GM19043 (cell line): ENCODE results near the gene TAB2.
"Not testable (repeated sequence)": the region's sequence is repeated elsewhere in the genome, so short reads cannot be mapped to it uniquely, and the experiment has no call there.

Experiments used
- ATAC-seq: cut with Tn5 transposase; IDR thresholded peaks from one replicate; pipeline ENCODE4 v1.9.1; 2021; ENCODE audit warnings: low read depth; ENCODE audit not compliant: unreplicated experiment

Gene TAB2

DNA sequence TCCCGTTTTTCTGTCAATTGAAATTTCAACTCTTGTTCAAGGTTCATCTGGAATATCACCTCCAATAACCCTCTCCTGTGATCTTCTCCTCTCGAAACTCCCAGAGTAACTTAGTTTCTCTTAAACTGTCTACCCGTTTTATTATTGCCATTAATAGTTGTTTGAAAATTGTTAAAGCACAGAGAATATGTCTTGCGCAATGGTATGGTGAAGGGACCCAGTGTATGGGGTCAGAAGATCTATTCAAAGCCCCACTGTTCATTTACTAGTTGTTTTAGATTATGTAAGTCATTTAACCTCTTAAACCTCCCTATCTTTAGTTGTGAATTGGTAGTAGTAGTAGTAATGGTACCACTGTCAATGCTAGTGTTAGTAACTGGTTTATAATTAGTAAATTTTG is 6.2 kb upstream of the TAB2 start:
- no peak for ATAC-seq

DNA sequence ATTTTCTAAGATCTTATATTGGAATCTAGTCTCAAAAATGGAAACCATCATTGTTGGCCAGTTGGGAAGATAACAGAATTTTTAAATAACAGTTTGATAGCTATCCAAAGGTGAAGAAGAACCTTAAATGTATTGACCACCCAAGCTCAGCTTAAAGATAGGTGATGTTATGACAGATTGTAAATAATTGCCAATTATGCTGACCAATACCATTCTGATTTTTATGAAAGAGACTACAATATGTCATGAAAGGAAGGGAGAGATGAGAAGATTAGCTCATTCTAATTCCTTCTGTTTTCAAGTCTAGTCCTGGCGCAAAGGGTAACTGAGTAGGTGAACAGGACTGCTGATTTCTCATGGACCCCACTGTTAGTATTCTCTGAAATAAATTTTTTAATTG is 5.7 kb upstream of the TAB2 start:
- ATAC-seq: no peak

DNA sequence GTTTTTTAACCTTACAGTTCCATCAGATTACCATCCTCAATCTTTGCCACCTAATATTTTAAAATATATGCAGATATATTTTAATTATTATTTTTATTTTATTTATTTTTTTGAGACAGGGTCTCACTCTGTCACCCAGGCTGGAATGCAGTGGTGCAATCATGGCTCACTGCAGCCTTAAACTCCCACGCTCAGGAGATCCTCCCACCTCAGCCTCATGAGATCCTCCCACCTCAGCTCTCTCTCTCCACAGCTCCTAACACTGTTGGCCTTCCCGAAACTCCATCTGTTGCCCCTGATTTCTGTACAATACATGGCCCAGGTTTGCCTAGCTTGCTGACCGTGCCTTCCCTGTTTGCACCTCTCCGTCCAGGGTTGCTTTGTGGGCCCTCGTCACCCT is 4.4 kb upstream of the TAB2 start:
- ATAC-seq: no peak

DNA sequence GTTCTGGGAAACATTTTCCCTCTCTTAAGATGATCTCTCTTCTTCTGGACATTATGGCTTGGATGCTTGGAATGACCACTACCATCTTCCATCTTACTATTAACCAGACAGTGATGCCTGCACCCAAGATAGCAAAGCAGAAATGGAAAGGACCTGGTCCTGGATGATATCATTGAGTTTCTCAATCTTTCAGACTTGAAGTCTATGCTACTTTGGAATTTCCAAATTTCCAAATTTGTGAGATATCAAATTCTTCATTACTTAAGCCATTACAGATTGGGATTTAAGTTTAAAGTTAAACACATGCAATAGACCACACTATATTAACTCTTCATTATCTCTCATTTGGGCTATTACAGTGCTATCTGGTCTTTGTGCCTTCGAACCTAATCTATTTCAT is 3.7 kb upstream of the TAB2 start:
- ATAC-seq: no peak

DNA sequence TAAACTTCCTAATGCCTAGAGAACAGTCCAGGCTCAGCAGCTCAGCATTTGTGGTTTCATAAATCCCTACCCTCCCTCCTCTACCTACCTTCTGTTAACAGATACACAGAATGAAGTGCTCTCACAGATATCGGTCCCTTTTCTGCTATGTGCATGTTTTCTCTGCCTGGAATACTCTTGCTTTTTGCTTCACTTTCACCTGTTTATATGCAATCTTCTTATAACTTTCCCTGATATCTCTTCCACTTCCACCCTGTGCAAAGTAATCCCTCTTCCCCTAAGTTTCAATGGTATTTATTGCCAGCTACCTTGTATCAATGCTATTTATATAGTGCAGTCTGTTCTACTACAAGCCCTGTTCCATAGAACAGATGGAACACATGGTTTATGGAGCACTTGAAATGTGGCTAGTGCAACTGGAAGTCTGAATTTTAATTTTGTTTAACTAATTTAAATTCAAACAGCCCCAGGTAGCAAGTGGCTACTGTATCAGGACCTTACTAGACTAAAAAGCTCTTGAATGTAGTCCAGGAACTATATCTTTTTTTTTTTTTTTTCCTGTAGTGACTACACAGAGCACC is 3.1 kb upstream of the TAB2 start:
- ATAC-seq: no peak

DNA sequence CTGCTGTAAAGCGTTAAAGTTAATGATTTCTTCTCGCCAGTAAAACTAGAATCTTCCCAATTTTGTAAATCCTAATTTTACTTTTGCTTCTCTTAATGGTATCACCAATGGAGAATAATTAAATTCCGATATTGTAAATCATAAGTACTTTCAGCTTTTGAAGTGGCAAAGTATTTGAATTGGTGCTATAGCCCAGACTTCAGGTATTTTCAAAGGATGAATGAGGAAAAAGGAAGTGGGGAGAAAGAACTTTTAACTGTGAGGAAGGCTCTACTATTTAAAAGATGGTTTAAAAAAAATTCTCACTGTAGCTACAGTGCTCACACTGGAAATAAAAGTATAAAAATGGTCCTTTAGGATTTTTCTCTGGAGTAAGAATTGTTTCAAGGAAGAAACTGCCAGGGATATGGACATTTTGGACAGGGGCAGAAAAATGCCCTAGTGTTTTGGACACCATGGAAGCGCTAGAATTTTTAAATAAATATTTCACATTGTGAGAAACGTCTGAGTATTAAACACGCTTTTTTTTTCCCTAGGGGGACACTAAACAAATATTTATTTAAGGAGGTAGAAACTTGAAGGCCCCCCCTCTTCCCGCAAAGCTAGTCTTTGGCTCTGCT is 1.3 kb upstream of the TAB2 start:
- ATAC-seq: no peak

DNA sequence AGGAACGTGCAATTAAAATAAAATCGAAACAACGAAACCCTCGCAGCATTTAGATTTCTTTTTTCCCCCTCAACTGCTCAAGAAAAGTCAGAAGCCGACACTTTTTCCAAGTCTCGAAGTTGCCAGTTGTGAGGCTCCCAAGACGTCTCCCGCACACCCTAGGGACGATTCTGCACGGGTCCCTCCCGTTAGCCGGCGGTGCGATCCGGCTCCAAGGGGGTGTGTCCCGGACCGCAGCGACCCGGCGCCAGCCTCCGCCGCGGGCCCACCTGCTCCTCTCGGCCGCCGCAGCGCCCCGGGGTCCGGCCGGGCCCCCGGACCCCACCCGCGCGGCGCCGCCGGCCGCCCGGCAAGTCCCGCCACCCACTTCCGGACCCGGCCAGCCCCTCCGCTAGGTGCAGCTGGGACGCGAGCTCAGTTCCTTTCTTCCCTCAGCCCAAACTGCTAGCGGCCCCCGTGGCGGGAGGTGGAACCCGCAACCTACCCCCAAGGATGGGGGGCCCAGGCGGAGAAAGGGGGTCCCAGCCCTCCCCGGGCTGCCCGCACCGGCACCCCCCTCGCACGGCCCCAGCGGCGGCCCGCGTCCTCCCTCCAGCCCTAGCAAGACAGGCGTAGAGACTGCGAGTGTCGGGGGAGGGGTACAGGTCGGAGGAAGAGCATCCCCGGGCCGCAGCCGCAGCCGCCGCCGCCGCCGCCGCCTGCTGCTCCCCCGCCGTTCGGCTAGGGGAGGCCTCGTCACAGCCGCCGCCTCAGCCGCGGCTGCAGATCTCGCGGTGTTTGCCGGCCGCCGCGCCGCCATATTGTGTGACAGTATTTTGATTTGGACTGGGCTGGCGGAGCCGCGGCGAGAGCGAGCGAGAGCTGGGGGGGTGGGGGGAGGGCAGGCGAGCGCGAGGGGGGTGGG is 520 bp upstream of the TAB2 start:
- ATAC-seq: peak; percentile 83

DNA sequence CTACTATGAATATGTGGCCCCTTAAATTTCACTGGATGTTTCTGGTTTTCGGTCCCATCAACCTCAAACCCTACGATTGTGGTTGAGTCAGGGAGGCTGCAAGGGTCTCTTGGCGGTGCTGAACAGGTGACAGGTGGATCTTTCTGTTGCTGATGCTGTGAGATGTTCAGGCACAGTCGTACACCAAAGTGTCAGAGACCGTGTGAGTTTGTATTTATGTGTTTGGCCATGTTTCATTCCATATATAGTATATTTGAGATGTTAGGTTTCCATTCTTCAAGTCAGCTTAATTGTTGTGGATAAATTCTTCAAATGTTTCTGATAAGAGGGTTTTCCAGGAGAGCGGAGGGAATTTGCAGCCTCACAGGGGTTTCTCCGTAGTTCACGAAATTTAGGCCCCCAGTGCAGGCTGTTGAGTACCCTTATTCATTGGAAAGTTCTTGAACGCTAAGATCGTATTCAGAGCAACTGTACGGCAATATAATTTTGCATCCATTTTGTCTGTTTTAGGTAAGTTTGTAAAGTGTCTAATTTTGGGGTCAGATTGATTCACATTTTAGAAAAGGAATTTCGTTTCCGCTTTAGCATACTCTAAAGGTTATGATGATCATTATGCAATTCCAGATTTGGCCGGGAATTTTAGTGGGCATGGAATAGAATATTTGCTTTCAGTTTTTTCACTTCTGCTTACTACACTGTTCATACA is 1.2 kb downstream of the TAB2 start:
- no peak for ATAC-seq

DNA sequence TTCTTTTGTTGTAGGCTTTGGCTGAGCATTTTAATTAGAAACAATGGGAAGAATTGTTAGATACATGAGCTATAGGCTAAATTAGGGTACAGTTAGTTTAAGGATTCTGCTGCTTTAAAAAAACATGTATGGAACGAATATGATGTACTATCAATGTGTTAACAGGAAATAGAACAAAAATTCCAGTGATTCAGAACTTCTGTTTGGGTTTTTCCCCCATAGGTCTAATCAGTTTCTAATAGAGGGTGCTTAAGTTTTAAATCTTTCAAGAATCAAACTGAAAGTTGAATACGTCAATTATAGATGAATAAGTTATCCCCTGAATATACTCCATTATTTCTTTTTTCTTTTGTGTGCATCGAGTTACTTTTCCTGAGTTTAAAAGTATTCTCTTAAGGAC is 1.9 kb downstream of the TAB2 start:
- ATAC-seq: no peak

DNA sequence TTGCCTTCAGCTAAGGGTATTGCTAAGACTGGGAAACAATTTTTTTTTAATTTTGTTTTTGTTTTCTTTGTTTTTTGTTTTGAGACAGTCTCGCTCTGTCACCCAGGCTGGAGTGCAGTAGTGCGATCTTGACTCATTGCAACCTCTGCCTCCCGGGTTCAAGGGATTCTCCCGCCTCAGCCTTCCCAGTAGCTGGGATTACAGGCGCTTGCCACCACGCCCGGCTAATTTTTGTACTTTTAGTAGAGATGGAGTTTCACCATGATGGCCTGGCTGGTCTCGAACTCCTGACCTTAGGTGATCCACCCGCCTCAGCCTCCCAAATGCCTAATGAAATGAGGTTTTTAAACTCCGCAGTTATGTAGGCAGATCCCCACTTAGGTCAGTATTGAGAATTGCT is 2.5 kb downstream of the TAB2 start:
- not testable (repeated sequence) for ATAC-seq

DNA sequence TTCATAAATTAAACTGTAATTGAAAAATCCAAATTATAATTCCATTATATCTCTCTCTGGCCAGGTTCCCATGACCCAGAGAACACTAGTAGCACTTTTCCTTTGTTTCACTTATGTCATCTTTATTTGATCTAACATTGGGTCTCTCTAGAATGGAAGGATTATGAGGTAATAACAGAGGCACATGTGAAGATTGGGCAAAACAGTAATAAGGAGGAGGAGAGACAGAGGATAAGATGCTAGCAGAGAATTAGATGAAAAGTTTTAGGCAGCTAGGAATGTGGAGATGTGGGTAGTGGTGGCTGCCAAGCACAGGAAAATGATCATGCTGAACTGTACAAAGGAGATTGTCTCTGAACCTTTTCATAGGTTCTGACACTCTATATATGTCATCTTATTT is 3.3 kb downstream of the TAB2 start:
- ATAC-seq: no peak

DNA sequence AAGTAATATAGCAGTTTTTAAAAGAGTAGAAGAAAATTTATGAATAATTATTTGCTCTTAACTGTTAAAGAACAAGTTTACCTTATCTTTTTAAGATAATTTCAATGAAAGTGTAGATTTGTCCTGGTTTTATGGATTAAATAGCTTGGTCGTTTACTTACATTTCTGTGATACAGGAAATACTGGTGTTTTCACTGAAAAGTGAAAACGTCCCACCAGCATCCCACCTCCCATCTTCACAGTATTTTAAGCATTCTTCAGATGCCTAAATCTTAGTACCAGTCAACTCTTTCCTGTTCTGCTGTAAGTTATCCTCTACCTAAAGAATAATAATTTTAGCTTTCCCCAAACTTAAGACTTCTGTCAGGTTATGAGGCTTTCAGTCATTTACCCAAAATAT is 5.8 kb downstream of the TAB2 start:
- ATAC-seq: no peak

DNA sequence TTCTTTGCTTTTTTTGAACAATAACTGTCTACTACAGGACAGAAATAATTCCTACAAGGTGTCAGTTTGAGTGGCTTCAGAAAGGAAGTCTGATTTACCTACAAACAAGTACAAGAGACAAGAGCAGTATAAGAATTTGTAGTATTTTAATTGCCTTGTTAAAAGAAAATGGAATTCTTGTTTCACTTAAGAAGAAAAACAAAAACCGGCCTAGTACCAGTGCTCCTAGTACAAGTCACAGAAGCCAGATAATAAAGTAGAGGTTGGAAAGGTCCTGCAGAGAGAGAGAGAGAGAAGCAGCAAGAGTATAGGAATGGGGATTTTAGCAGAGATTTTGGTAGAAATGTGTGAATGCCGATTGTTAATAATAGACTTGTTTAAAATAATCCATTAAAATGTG is 6.4 kb downstream of the TAB2 start:
- ATAC-seq: no peak

DNA sequence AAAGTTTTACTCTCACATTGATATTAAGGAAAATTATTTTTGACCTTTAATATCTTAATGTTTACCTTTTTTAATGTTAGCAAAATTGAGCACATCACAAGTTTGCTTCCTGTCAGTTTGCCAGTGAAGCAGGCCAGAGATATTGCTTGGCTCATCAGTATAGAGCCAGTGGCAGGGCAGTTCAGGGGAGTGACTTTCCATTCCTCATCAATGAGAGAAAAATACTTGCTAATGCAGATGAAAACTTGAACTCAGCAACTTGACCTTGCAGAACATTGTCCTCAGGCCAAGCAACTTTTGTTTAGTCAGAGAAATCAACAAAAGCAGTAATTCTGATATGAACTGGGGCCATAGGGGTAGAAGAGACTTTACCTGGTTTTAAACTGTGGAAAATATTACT is 6.9 kb downstream of the TAB2 start:
- ATAC-seq: no peak

DNA sequence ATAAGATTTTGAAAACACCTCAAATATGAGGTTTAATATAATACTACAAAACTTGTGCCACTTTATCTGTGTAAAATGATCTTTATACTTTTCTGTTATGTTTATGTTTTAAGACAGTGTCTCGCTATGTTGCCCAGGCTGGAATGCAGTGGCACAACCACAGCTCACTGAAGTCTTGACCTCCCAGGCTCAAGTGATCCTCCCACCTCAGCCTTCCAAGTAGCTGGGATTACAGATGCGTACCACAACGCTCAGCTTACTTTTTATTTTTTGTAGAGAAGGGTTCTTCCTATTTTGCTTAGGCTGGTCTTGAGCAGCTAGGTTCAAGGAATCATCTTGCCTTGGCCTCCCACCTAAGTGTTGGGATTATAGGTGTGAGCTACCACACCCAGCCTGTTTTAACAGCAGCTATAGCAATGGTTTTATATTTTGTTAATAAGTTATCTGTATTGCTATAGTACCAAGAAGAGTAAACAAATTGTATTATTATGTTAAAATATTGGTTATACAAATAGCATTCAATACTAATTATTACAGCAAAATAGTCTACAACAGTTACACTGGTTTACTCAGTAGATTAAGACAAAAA is 8.2 kb downstream of the TAB2 start:
- ATAC-seq: no peak

DNA sequence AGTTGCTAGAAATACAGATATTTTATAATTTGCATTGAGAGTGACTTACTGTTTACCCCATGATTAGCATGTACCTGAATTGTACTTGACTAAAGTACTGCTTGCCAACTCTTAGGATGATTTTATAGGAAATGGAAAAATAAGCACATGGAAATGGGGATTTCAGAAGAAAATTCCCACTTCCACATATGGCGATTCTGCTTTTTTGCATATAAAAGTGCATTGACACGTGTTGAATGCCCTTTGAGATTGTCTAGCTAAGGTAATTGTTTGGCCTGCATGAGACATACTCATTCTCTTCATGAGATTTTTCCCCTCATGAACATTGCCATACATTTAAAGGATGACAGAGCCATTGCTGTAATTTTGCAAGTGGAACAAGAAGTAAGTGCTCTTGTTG is 10.1 kb downstream of the TAB2 start:
- no peak for ATAC-seq

DNA sequence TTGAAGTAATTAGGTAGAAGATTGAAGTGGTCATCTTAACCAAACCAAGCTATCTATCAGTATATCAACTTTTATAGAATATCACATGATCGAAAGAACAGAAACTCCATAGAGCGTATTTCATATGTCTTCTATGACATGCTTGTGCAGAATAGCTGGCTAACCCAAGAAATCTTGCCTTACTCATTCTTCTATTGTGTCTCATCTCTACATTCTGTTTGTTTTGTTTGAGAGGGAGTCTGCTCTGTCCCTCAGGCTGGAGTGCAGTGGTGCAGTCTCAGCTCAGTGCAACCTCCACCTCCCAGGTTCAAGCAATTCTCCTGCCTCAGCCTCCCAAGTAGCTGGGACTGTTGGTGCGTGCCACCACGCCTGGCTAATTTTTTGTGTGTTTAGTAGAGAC is 10.6 kb downstream of the TAB2 start:
- ATAC-seq: no peak

DNA sequence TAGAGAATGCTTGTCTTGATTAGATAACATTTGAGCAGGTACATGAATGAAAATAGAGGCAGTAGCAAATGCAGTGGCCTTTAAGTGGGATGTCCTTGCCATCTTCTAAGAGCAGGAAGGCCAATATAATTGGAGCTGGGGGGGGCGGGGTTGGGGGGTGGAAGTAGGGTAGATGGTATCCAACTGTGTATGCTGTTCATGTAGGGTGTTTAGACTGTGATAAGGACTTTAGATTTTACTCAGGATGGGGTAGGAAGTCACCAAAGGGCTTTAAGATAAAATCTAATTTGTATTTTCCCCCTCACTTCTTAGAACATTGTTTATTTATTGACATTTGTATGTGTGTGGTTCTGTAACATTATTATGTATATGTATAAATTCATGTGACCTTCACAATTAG is 12.0 kb downstream of the TAB2 start:
- no peak for ATAC-seq

DNA sequence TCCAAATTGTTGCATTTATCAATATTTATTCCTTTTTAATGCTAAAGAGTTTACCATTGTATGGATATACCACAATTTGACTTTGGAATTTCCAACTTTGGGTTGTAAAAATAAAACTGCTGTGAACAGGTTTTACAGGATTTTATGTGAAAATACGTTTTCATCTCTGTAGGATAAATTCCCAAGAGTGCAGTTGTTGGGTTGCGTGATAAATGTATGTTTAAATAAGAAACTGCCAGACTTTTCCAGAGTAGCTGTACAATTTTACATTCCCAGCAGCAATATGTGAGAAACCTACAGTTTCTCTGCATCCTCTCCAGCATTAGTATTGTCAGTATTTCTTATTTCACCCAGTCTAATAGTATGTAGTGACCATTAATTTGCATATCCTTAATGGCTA is 12.6 kb downstream of the TAB2 start:
- ATAC-seq: no peak

DNA sequence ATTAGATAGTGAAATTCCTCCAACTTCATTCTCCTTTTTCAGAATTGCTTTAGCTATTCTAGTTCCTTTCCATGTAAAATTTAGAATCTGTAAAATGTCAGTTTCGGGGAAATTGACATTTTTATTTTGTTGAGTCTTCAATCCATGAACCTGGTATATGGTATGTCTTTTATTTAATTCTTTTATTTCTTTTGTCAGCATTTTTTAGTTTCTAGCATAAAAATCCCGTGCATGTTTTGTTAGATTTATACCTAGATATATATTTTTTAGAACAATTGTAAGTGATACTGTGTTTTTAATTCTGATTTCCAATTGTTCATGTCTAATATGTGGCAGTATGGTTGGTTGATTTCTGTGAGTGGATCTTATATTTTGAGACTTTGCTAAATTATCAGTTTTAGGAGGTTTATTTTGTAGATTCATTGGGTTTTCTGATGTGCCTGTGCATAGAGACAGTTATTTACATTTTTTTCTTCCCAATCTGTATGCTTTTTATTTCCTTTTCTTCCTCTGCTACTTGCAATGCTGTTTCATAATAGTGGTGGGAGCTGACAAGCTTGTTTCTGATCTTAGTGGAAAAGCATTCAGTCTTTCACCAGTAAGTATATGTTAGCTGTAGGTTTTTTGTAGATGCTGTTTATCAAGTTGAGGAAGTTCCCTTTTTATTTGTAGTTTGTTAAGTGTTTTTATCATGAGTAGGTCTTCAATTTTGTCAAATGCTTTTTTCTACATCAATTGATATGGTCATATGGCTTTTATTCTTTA is 13.7 kb downstream of the TAB2 start:
- ATAC-seq: no peak
